WI38 (cell line): Measurements from ENCODE around the gene NLRP8.

Source experiments
- H3K4me3 ChIP-seq: 2 replicates; pipeline ENCODE4 v1.5.1; 2011; ENCODE audit warnings: low read depth, mild to moderate bottlenecking, control low read depth, low read length
- CTCF ChIP-seq: IDR thresholded peaks from 2 replicates; pipeline ENCODE4 v1.5.1; 2012; ENCODE audit warnings: low read depth, mild to moderate bottlenecking, control low read depth, low read length

The NLRP8 gene

GRCh38 chr19:56026769-56027168 is 79.1 kb downstream of the NLRP8 start:
- H3K4me3 ChIP-seq = no peak overlapping the region
- TF ChIP-seq CTCF = no peak
